ENCODE measurements around the gene GAS1. TPM values are rescaled to one million over a fixed set of nuclear protein-coding genes. Genes with fewer than 3 reads are reported as not detected.

Gene GAS1
- total RNA-seq, 1 experiment from 2014 or later = 0.07 TPM

DNA sequence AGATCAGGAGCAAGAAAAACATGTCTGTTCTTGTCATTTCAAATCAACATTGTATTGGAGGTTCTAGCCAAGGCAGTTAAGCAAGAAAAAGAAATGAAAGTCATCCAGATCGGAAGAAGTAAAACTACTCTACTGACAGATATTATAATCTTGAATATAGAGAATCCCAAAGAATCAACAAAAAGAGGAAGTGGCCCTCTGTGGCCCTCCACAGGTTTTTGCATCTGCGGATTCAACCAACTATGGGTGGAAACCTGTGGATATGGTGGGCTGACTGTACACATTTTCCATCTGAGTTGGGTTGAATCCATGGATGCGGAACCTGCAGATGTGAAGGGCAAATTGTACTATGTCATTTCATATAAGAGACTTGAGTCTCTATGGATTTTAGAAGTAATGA lies 35.1 kb downstream of the GAS1 start:
- Histone ChIP-seq H2AFZ (ENCODE audit: low read depth, low read length, poor library complexity, severe bottlenecking) (no peak overlapping the region), H3K27me3 (ENCODE audit: insufficient read depth, low read length) (peaks cover 34% of the 10 kb centered on the region), H4K20me1 (ENCODE audit: insufficient read depth) (no peaks in the 10 kb centered on the region), H3K36me3 (ENCODE audit: control insufficient read depth in 1 of 2, insufficient read depth in 2 of 2, low read length in 2 of 2) (no peaks in the 10 kb centered on the region), H3K4me1 (ENCODE audit: control insufficient read depth in 1 of 2, insufficient read depth in 2 of 2, low read length in 2 of 2) (no peaks in the 10 kb centered on the region), H3K4me3 (replicated peaks in 1 of 2; ENCODE audit: low read depth in 1 of 2, low read length in 2 of 2) (no peak overlapping the region), H3K27ac (ENCODE audit: low read depth, low read length) (no peak overlapping the region), H3K79me2 (ENCODE audit: insufficient read depth, low read length) (no peaks in the 10 kb centered on the region), H3K9me3 (ENCODE audit: control insufficient read depth in 1 of 2, insufficient read depth in 1 of 2, low read depth in 1 of 2, low read length in 2 of 2) (no peaks in the 10 kb centered on the region), H3K9ac (ENCODE audit: low read length) (no peak overlapping the region), H3K9me2 (ENCODE audit: insufficient read depth) (no peaks in the 10 kb centered on the region), H3K4me2 (ENCODE audit: low read length) (no peak overlapping the region)
- intact Hi-C loops (cut with micrococcal nuclease) = no loop called here
- TF ChIP-seq JUND (IDR thresholded peaks at IDR 0.05) (no peak), YY1 (IDR thresholded peaks at IDR 0.05; ENCODE audit: extremely low read depth, insufficient replicate concordance, low read depth, low read length) (no peak), EGR1 (IDR thresholded peaks at IDR 0.05; ENCODE audit: low read depth) (no peak), POLR2A (IDR thresholded peaks at IDR 0.05; ENCODE audit: borderline replicate concordance, extremely low read depth, insufficient read depth, insufficient read length) (no peak), SIN3A (IDR thresholded peaks at IDR 0.05; ENCODE audit: low read depth) (no peak), ZNF274 (IDR thresholded peaks at IDR 0.05; ENCODE audit: low read depth, low read length) (no peak), TCF7L2 (IDR thresholded peaks at IDR 0.05; ENCODE audit: borderline replicate concordance, extremely low read depth, insufficient read depth, insufficient read length) (no peak), CEBPB (IDR thresholded peaks at IDR 0.05; ENCODE audit: low read depth) (no peak), EZH2phosphoT487 (IDR thresholded peaks at IDR 0.05; ENCODE audit: borderline replicate concordance) (no peak)
- TF ChIP-seq, protein P1, sequence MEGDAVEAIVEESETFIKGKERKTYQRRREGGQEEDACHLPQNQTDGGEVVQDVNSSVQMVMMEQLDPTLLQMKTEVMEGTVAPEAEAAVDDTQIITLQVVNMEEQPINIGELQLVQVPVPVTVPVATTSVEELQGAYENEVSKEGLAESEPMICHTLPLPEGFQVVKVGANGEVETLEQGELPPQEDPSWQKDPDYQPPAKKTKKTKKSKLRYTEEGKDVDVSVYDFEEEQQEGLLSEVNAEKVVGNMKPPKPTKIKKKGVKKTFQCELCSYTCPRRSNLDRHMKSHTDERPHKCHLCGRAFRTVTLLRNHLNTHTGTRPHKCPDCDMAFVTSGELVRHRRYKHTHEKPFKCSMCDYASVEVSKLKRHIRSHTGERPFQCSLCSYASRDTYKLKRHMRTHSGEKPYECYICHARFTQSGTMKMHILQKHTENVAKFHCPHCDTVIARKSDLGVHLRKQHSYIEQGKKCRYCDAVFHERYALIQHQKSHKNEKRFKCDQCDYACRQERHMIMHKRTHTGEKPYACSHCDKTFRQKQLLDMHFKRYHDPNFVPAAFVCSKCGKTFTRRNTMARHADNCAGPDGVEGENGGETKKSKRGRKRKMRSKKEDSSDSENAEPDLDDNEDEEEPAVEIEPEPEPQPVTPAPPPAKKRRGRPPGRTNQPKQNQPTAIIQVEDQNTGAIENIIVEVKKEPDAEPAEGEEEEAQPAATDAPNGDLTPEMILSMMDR (IDR thresholded peaks at IDR 0.05 in 2 of 3, conservative IDR thresholded peaks at IDR 0.05 in 1 of 3; ENCODE audit: borderline replicate concordance in 1 of 3, insufficient read depth in 1 of 3, low read depth in 2 of 3, low read length in 2 of 3) = no peak
- TF ChIP-seq, protein P2, sequence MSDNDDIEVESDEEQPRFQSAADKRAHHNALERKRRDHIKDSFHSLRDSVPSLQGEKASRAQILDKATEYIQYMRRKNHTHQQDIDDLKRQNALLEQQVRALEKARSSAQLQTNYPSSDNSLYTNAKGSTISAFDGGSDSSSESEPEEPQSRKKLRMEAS (IDR thresholded peaks at IDR 0.05) = no peak
- TF ChIP-seq, protein P3, sequence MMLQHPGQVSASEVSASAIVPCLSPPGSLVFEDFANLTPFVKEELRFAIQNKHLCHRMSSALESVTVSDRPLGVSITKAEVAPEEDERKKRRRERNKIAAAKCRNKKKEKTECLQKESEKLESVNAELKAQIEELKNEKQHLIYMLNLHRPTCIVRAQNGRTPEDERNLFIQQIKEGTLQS (IDR thresholded peaks at IDR 0.05) = no peak
- TF ChIP-seq, protein P4, sequence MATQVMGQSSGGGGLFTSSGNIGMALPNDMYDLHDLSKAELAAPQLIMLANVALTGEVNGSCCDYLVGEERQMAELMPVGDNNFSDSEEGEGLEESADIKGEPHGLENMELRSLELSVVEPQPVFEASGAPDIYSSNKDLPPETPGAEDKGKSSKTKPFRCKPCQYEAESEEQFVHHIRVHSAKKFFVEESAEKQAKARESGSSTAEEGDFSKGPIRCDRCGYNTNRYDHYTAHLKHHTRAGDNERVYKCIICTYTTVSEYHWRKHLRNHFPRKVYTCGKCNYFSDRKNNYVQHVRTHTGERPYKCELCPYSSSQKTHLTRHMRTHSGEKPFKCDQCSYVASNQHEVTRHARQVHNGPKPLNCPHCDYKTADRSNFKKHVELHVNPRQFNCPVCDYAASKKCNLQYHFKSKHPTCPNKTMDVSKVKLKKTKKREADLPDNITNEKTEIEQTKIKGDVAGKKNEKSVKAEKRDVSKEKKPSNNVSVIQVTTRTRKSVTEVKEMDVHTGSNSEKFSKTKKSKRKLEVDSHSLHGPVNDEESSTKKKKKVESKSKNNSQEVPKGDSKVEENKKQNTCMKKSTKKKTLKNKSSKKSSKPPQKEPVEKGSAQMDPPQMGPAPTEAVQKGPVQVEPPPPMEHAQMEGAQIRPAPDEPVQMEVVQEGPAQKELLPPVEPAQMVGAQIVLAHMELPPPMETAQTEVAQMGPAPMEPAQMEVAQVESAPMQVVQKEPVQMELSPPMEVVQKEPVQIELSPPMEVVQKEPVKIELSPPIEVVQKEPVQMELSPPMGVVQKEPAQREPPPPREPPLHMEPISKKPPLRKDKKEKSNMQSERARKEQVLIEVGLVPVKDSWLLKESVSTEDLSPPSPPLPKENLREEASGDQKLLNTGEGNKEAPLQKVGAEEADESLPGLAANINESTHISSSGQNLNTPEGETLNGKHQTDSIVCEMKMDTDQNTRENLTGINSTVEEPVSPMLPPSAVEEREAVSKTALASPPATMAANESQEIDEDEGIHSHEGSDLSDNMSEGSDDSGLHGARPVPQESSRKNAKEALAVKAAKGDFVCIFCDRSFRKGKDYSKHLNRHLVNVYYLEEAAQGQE (IDR thresholded peaks at IDR 0.05; ENCODE audit: low read depth) = no peak
- TF ChIP-seq, protein P5, sequence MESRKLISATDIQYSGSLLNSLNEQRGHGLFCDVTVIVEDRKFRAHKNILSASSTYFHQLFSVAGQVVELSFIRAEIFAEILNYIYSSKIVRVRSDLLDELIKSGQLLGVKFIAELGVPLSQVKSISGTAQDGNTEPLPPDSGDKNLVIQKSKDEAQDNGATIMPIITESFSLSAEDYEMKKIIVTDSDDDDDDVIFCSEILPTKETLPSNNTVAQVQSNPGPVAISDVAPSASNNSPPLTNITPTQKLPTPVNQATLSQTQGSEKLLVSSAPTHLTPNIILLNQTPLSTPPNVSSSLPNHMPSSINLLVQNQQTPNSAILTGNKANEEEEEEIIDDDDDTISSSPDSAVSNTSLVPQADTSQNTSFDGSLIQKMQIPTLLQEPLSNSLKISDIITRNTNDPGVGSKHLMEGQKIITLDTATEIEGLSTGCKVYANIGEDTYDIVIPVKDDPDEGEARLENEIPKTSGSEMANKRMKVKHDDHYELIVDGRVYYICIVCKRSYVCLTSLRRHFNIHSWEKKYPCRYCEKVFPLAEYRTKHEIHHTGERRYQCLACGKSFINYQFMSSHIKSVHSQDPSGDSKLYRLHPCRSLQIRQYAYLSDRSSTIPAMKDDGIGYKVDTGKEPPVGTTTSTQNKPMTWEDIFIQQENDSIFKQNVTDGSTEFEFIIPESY (IDR thresholded peaks at IDR 0.05; ENCODE audit: extremely low read depth, insufficient replicate concordance, low read length) = no peak
- DNase-seq (ENCODE audit: low read depth, low spot score) (no peak), ATAC-seq (no peak)
- ChIA-PET CTCF (no interaction called here), POLR2A (no interaction called here), RAD21 (ENCODE audit: low non-redundant PET in 1 of 2, low total read pairs in 2 of 2, uncharacterized antibody in 2 of 2, unreplicated experiment in 2 of 2) (no interaction called here)
- no TSS peak for BruUV-seq (replicated peaks)

Measured in HCT116 (cell line).